T-helper 2 cell treated with Interferon-gamma antibody and Interleukin-4, amounts not matched to agents 100 ng/mL and 5 ng/mL, for 36 hours (primary cell): ENCODE measurements around the gene VAC14. TPM values are rescaled to one million over a fixed set of nuclear protein-coding genes. Genes with fewer than 3 reads are reported as not detected.

Source experiments
- intact Hi-C: fragments of 100-400 bp; cut with micrococcal nuclease; formaldehyde crosslinking; loops from one replicate; pipeline ENCODE4 v1.15.1; 2023
- total RNA-seq: library from RNA; stranded (reverse); gene quantifications from 2 replicates; pipeline ENCODE4 v1.2.3, GENCODE V29; 2022

VAC14 gene
- total RNA-seq, 1 donor from 2014 or later = 37.3 TPM

DNA sequence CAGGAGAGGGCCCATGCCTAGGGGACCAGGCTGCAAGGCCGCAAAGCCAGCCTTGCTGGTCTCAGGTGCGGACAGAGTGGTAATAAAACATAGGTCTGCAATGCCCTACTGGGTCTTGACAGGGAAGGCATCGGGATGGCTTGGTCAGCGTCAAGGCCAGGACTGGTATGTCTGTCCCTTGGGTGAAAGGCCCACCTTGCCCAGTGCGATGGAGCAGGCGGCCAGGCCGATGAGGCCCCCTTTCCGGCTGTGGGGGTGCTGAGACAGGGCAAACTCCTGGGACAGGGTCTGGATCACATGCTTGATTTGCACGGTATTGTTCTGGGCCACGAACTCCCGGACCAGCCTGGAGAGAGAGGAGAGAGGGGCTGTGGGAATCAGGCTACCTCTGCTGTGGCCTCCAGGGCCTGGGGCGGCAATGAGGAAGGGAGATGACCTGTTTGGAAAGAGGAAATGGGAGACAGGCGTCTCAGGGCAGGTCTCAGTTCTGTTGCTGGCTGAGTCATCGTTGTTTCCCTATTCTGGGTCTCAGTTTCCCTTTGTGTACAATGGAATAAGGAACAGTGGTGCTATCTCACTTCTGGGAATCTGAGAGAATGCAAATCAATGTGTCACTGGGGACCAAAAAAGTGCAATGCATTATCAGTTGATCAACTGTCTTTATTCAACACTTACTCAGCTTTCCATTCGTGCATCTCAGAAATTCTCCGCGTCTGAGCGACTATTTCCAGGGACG, 14.8 kb downstream of the VAC14 start:
- intact Hi-C loops = no loop called here

- intact Hi-C loops = no loop called here
These were observed 16.0 kb downstream of the VAC14 start for GRCh38 chr16:70784692-70785555.

DNA sequence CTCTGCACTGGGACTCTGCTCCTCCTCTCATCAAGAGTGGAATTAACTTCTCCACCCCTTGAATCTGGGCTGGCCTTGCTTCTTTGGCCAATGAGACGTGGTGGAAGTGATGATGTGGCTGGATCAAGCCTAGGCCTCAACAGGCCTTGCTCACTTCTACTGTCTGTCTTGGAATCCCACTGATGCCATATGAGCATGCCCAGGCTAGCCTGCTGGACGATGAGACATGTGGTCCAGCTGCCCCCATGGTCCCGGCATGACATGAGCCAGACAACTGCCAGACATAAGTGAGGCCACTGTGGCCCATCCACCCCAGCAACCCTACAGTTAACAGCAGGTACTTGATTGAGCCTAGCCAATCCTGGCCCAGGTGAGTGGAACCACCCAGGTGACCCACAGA, 18.7 kb downstream of the VAC14 start:
- intact Hi-C loops = no loop called here

DNA sequence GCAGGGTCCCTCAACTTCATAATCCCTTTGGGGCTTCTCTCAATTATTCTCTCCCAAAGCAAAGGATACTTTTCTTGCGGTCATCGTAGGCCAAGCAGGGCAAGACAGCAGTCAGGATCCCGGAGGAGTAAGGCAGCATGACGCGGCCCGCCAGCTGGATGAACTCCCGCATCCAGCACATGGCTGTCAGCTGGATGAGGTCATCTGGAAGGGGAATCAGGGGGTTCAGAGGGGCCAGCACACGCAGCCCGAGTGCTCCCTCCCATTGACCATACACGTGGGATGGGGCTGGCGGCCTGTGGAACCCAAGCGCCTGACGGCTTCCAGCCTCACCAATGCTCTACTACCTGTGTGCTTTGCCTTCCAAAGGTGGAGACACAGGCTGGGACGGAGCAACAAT, 19.2 kb downstream of the VAC14 start:
- intact Hi-C loops = no loop called here

DNA sequence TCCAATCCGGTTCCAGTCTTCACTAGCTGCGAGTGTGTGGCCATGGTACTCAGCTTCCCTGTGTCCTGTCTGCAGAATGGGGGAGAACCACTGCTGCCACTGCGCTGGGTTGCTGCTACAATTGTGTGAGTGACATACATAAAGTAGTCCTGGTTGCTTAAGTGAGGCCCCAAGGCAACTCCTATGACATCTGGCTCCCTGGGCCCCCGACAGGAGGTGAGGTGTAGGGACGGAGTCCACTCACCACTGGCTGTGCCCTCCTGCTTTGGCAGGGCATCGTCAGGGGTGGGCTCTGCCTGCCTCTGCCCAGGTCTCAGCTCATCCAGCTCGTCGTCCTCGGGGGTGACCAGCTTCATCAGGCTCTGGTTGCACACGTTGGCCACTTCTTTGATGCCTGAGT, 20.4 kb downstream of the VAC14 start:
- intact Hi-C loops = no loop called here

GRCh38 chr16:70779361-70779760, 21.6 kb downstream of the VAC14 start:
- intact Hi-C loops = no loop called here

- intact Hi-C loops = no loop called here
These were observed 22.1 kb downstream of the VAC14 start for GRCh38 chr16:70778901-70779309.

DNA sequence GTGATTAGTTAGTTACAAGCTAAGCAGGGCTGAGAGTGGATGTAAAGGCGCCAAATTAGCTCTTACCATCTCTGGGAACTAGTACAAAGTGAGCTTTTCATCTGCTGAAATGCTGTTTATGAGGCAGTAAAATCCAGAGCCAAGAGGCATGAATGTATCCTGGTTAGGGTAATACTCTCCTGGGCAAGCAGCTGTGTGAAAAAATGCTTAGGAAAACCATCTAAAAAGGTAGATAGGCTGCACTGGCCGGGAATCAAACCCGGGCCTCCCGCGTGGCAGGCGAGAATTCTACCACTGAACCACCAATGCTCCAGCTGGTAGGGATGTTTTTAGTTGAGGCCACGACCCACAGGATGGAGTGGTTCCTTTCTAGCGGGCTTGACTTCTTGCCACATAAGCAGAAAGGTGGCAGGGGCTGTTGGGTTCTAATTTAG, 23.0 kb downstream of the VAC14 start:
- intact Hi-C loops = no loop called here

DNA sequence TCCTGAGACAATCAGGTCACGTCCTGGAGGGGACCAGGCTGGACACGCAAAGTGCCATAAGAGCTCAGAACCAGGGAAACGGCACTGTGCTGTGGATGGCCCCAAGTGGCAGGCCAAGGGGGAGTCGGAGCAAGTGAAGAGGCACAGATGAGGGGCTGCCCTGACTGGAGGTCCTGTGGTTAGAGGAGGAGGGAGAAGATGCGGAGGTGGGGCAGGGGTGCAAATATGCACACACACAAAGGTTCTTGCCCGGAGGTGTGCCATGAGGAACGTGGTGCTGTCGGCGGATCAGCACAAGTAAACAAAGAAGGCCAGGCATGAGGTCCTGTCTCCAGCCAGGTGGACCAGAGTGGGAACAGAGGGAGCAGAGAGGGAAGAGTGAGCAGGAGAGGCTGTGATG, 23.5 kb downstream of the VAC14 start:
- intact Hi-C loops = no loop called here

GRCh38 chr16:70775399-70775798, 25.6 kb downstream of the VAC14 start:
- intact Hi-C loops = no loop called here

GRCh38 chr16:70774261-70774660, 26.7 kb downstream of the VAC14 start:
- intact Hi-C loops = no loop called here

GRCh38 chr16:70772493-70772892, 28.5 kb downstream of the VAC14 start:
- intact Hi-C loops = no loop called here

DNA sequence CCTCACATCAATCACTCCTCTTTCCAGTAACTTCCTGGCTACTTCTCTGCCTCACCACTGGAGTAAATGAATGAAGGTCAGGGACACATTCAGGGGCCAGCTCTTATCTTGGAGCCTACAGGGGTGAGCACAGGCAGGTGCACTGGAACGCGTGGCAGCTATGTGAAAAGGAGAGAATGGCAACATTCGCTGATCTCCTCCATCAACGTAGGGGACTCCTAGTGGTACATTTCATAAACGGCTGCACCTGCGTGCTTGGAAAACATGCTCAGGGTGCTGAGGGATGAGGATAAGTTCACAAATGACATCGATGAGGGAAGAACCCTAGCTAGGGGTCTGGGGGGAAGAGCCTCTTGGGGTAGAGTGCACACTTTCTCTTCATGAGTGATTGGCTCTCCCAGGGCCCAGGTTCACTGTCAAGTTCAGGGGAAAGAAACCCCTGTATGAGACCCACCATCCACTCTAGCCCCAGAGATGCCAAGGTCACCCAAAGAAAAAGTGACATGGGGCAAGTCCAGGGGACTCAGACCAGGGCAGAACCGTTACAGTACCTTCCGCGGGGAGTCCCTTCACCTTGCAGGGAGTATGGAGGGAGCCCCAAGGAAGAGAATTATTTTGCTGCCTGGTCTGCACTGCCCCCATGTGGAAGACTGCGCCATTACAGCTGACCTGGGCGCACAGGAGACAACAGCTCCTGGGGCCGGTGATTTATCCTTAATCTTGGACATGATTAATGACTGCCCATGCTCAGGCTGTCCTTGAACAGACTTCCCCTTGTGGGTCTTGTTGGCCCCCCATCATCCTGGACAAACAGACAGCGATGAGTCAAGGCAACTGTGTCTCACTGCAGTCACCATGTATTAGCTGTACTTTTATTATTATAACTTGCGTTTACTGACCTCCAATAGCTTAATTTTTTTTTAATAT, 30.1 kb downstream of the VAC14 start:
- intact Hi-C loops = loop anchor here (1.0 kb wide), 3 partner anchors 34 to 118 kb away; no protein-coding TSS in a partner anchor

GRCh38 chr16:70770291-70770625, 30.7 kb downstream of the VAC14 start:
- intact Hi-C loops = no loop called here

DNA sequence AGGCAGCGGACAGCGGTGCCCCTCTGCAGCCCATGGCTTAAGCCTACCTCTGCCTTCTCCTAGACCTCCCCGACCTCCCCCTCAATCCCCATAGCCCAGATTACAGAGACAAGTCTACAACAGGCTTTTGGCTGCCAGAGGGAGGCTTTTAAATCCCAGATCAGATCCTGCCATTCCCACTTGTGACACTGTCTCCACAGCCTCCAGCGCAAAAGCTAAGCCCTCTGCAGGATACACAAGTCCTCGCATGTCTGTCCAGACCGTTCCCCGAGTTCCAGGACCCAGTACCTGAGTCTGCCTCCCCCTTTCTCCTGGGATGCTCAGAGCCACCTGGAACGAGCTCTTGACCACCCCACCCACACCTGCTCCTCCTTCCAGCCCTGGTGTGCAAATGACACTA, 31.2 kb downstream of the VAC14 start:
- intact Hi-C loops = no loop called here

DNA sequence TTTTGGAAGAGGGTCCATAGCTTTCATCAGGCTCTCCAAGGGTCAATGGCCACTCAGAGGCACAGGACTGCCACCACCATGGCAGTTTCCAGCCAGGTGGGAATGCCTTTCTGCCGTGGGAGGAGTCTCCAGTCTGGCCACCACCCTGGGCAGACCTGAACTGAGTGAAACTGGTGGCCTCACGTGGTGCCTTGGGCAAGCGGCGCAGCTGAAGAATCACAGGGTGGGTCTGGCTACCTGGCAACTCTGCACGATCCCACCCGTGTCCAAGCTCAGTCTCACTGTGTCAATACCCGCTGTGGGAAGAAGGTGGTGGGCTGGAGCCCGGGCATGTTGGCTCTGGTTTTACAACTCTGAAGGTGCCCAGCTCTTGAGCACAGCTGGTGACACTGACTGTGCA, 31.8 kb downstream of the VAC14 start:
- intact Hi-C loops = no loop called here

- intact Hi-C loops = no loop called here
These were observed 32.8 kb downstream of the VAC14 start for GRCh38 chr16:70768203-70768580.

- intact Hi-C loops = no loop called here
These were observed 33.4 kb downstream of the VAC14 start for GRCh38 chr16:70767377-70768202.

- intact Hi-C loops = no loop called here
These were observed 34.3 kb downstream of the VAC14 start for GRCh38 chr16:70766658-70767057.

- intact Hi-C loops = no loop called here
These were observed 34.8 kb downstream of the VAC14 start for GRCh38 chr16:70766176-70766575.

- intact Hi-C loops = no loop called here
These were observed 35.5 kb downstream of the VAC14 start for GRCh38 chr16:70765491-70765890.
